GM12878 (cell line): ENCODE measurements around the gene TNFAIP3. TPM values are rescaled to one million over a fixed set of nuclear protein-coding genes. Genes with fewer than 3 reads are reported as not detected.

ENCODE experiments used
- ATAC-seq: fragments of 200-7000 bp; cut with Tn5 transposase; 3 replicates; pipeline ENCODE4 v1.9.1; 2020; ENCODE audit warnings: mild to moderate bottlenecking, moderate library complexity
- BruUV-seq: library from RNA; stranded (reverse); fragments of 400-500 nt; replicated peaks from 2 replicates; lab custom pipeline; 2021; lab: Mats Ljungman, UMichigan
- CTCF ChIA-PET: fragments of 300-600 bp; sonication (Branson Sonifier 250); formaldehyde crosslinking; extraction: SDS; loops from one replicate; lab custom pipeline; 2021; ENCODE audit warnings: inconsistent platforms; lab: Yijun Ruan, JAX
- POLR2A ChIA-PET: fragments of 350-600 bp; formaldehyde crosslinking; extraction: SDS; loops from one replicate; lab custom pipeline; 2021; ENCODE audit warnings: inconsistent platforms; lab: Charles Lee
- RAD21 ChIA-PET: fragments of 300-600 bp; sonication (Branson Sonifier 250); formaldehyde crosslinking; loops from one replicate; lab custom pipeline; 2023; ENCODE audit warnings: antibody characterized with exemption; ENCODE audit not compliant: unreplicated experiment; lab: Charles Lee
- SMC1A ChIA-PET: fragments of 300-600 bp; sonication (Branson Sonifier 250); formaldehyde crosslinking; loops from one replicate; lab custom pipeline; 2023; ENCODE audit not compliant: unreplicated experiment, uncharacterized antibody; lab: Charles Lee
- DNase-seq: peaks from one replicate; pipeline ENCODE4 v3.0.0-alpha.2; 2011; ENCODE audit warnings: low read depth, low spot score
- FAIRE-seq: peaks from 3 replicates; lab custom pipeline; 2011; peaks lifted over from hg19 to GRCh38; lab: Jason Lieb, UNC
- H2AFZ ChIP-seq: 2 replicates; pipeline ENCODE4 v1.6.0; 2011; ENCODE audit warnings: low read depth, low read length, control low read depth; ENCODE audit not compliant: control insufficient read depth
- H3K27ac ChIP-seq: 2 replicates; pipeline ENCODE4 v1.5.1; 2011; ENCODE audit warnings: control low read depth; ENCODE audit not compliant: control insufficient read depth, insufficient read depth
- H3K27me3 ChIP-seq, 2 experiments: replicated peaks in 1 of 2; 2 replicates each; pipeline versions ENCODE4 v1.6.0 to v1.6.1; 2011; ENCODE audit warnings: low read length in 1 of 2; ENCODE audit not compliant: control insufficient read depth in 2 of 2, insufficient read depth in 2 of 2
- H3K36me3 ChIP-seq, 2 experiments: 2 replicates each; pipeline ENCODE4 v1.5.1; 2011; ENCODE audit warnings: low read length in 1 of 2; ENCODE audit not compliant: control insufficient read depth in 2 of 2, insufficient read depth in 2 of 2
- H3K4me1 ChIP-seq: 2 replicates; pipeline ENCODE4 v1.6.1; 2011; ENCODE audit warnings: mild to moderate bottlenecking, low read length, moderate library complexity, mixed read lengths; ENCODE audit not compliant: control insufficient read depth, insufficient read depth
- H3K4me2 ChIP-seq: 2 replicates; pipeline ENCODE4 v1.6.0; 2011; ENCODE audit warnings: control low read depth; ENCODE audit not compliant: control insufficient read depth, insufficient read depth
- H3K4me3 ChIP-seq: fragments of 200-600 bp; sonication (generic); 2 replicates; pipeline ENCODE4 v1.5.1; 2016
- H3K79me2 ChIP-seq: 2 replicates; pipeline ENCODE4 v1.6.0; 2011; ENCODE audit warnings: low read length; ENCODE audit not compliant: control insufficient read depth, insufficient read depth
- H3K9ac ChIP-seq: 2 replicates; pipeline ENCODE4 v1.8.0; 2011; ENCODE audit warnings: low read length, control low read depth, mixed read lengths; ENCODE audit not compliant: control insufficient read depth, insufficient read depth
- H3K9me3 ChIP-seq: replicated peaks from 3 replicates; pipeline ENCODE4 v1.5.1; 2011; ENCODE audit warnings: mild to moderate bottlenecking, low read length; ENCODE audit not compliant: control insufficient read depth, insufficient read depth
- H4K20me1 ChIP-seq: 2 replicates; pipeline ENCODE4 v1.6.0; 2011; ENCODE audit not compliant: control insufficient read depth, insufficient read depth
- CBX5 ChIP-seq: sonication (generic); IDR thresholded peaks from 2 replicates; pipeline ENCODE4 v1.6.1; 2016; ENCODE audit warnings: low read depth, moderate library complexity, mild to moderate bottlenecking, inconsistent platforms
- CEBPB ChIP-seq, 2 experiments: fragments of 150-350 bp in 1 of 2; IDR thresholded peaks; 2 replicates each; pipeline ENCODE4 v1.6.1; 2012 to 2014; ENCODE audit warnings: low read depth in 2 of 2, low read length in 2 of 2, borderline replicate concordance in 1 of 2, inconsistent platforms in 1 of 2
- E2F4 ChIP-seq: IDR thresholded peaks from 2 replicates; pipeline ENCODE4 v1.6.1; 2012; ENCODE audit warnings: low read depth, low read length, improper control_type of control experiment
- E2F8 ChIP-seq: fragments of 450-650 bp; IDR thresholded peaks from 2 replicates; pipeline ENCODE4 v1.6.1; 2018; ENCODE audit warnings: mild to moderate bottlenecking, low read depth, moderate library complexity; ENCODE audit not compliant: partially characterized antibody
- IKZF1 ChIP-seq: fragments of 450-650 bp; conservative IDR thresholded peaks from 2 replicates; pipeline ENCODE4 v1.6.1; 2017; ENCODE audit warnings: antibody characterized with exemption, mild to moderate bottlenecking
- PAX5 ChIP-seq: IDR thresholded peaks from 2 replicates; pipeline ENCODE4 v1.6.1; 2011; ENCODE audit warnings: low read depth, low read length, borderline replicate concordance
- POLR2AphosphoS5 ChIP-seq: IDR thresholded peaks from 2 replicates; pipeline ENCODE4 v1.6.1; 2011; ENCODE audit warnings: mild to moderate bottlenecking, low read length, inconsistent platforms
- POU2F2 ChIP-seq: IDR thresholded peaks from 3 replicates; pipeline ENCODE4 v1.6.1; 2011; ENCODE audit warnings: low read depth, mild to moderate bottlenecking, low read length, borderline replicate concordance
- RUNX3 ChIP-seq: IDR thresholded peaks from 2 replicates; pipeline ENCODE4 v1.6.1; 2012; ENCODE audit warnings: low read length, inconsistent platforms
- ZBED1 ChIP-seq: IDR thresholded peaks from 2 replicates; pipeline ENCODE4 v1.6.1; 2016; ENCODE audit warnings: borderline replicate concordance
- WGBS: methylation state at CpG from one replicate; pipeline ENCODE4 v1.1.6; 2016; ENCODE audit warnings: low lambda C conversion rate; ENCODE audit not compliant: insufficient replicate concordance, insufficient coverage; ENCODE audit errors: missing lambda C conversion rate; 5-methylcytosine and 5-hydroxymethylcytosine counted together
- in situ Hi-C: fragments of 300-500 bp; cut with MboI; formaldehyde crosslinking; loops from 9 replicates; pipeline ENCODE4 v1.14.3; 2018; ENCODE audit warnings: mixed read lengths
- intact Hi-C: fragments of 100-400 bp; cut with micrococcal nuclease; formaldehyde crosslinking; loops from one replicate; pipeline ENCODE4 v1.14.2; 2022; ENCODE audit not compliant: unreplicated experiment
- polyA plus RNA-seq, 11 experiments: library from polyadenylated mRNA; depleted of rRNA in 4 of 11; unstranded in 6 of 11; stranded (reverse) in 5 of 11; fragments of >200 nt; fragmentation: Nextera tagmentation in 4 of 11; fragmentation: Illumina TruSeq in 1 of 11; extraction: Ambion mirVana in 4 of 11; extraction: Trizol in 1 of 11; gene quantifications; 1 replicate in 1 of 11; 2 replicates in 10 of 11; pipeline versions ENCODE4 v1.2.1 to v1.2.3, GENCODE V29; 2011 to 2016; ENCODE audit warnings: inconsistent platforms in 2 of 11, missing spikeins in 2 of 11, low read depth in 1 of 11
- total RNA-seq, 4 experiments: library from RNA; depleted of rRNA in 3 of 4; stranded (reverse); fragments of >200 nt in 3 of 4; fragmentation: Illumina TruSeq in 1 of 4; extraction: Trizol in 1 of 4; gene quantifications; 2 replicates each; pipeline versions ENCODE4 v1.2.1 to v1.2.3, GENCODE V29; 2013 to 2021

TNFAIP3 gene
- total and polyA plus RNA-seq, 10 of the 15 experiments (the other 5 are each of a cell fraction or from before 2014, with no cell fraction given): 18.0 to 350 (median 127) TPM

- H3K27ac ChIP-seq: no peak overlapping the region
These were observed 14.4 kb downstream of the TNFAIP3 start for GRCh38 chr6:137881522-137881886.

More at GRCh38 chr6:137881522-137881886, 14.4 kb downstream of the TNFAIP3 start:
- ChIA-PET POLR2A (interaction anchor here (0.6 to 3.3 kb wide), 13 partner anchors 10 to 134 kb away, joined by 3 to 20 read pairs (median 4); no protein-coding TSS in a partner anchor), SMC1A (interaction anchor here (0.7 to 30.6 kb wide), 14 partner anchors 8 to 218 kb away, joined by 3 to 1237 read pairs (median 5); partner anchors contain the start of gene TNFAIP3), CTCF (interaction anchor here (0.7 to 24.0 kb wide), 13 partner anchors 8 to 220 kb away, joined by 3 to 712 read pairs (median 4); no protein-coding TSS in a partner anchor), RAD21 (interaction anchor here (0.9 to 20.6 kb wide), 13 partner anchors 8 to 177 kb away, joined by 3 to 774 read pairs (median 6); partner anchors contain the start of gene TNFAIP3)
- H2AFZ ChIP-seq: no peak overlapping the region
- TF ChIP-seq ZBED1 (0 out of 2 replicates have a peak, but pooled peaks have one; percentile 38), CEBPB (IDR thresholded peaks at IDR 0.05; ENCODE audit: borderline replicate concordance in 1 of 2, low read depth in 2 of 2, low read length in 2 of 2) (no peak), E2F4 (no peak), IKZF1 (0 out of 2 replicates have a peak, but pooled peaks have one; percentile 7), E2F8 (peak; percentile 17), PAX5 (no peak), POU2F2 (0 out of 3 replicates have a peak, but pooled peaks have one; percentile 28), RUNX3 (no peak), CBX5 (no peak), POLR2AphosphoS5 (peak; percentile 75; the same call in 1 of the 2 replicates)
- H3K4me3 ChIP-seq: no peak overlapping the region; the same call in 1 of the 2 replicates
- no peak for FAIRE-seq
- H3K79me2 ChIP-seq: peaks cover 51% of the 10 kb centered on the region
- H3K27me3 ChIP-seq: no peaks in the 10 kb centered on the region
- H3K4me2 ChIP-seq: peak overlapping the region; percentile 38; the same call in 1 of the 2 replicates
- H3K36me3 ChIP-seq: peaks cover 35 to 56% of the 10 kb centered on the region in 2 experiments
- H3K9ac ChIP-seq: no peak overlapping the region
- no peak; the same call in 2 of the 3 replicates for ATAC-seq
- in situ Hi-C loops (no loop called here), intact Hi-C loops (no loop called here)
- 92% methylated on average over 9 of the region's 9 CpGs for WGBS
- no peaks in the 10 kb centered on the region; the same call in 1 of the 2 replicates for H4K20me1 ChIP-seq
- peaks cover 10% of the 10 kb centered on the region; the same call in 1 of the 2 replicates for H3K4me1 ChIP-seq
- DNase-seq: no peak
- BruUV-seq: no TSS peak
- H3K9me3 ChIP-seq: no peaks in the 10 kb centered on the region
